OCI-LY7 (cell line): Measurements from ENCODE around the gene CXCL16.

Experiments used
- CTCF ChIP-seq: fragments of 200-600 bp; sonication (generic); conservative IDR thresholded peaks from 2 replicates; pipeline ENCODE4 v1.5.1; 2014; ENCODE audit warnings: mild to moderate bottlenecking, antibody characterized with exemption, low read length, moderate library complexity, mixed read lengths
- EZH2phosphoT487 ChIP-seq: fragments of 200-600 bp; sonication (generic); IDR thresholded peaks from 2 replicates; pipeline ENCODE4 v1.6.1; 2018; ENCODE audit warnings: low read depth, borderline replicate concordance, mild to moderate bottlenecking, mixed run types, antibody characterized with exemption, low read length, moderate library complexity, mixed read lengths

GRCh38 chr17:4764595-4764994 is 24.9 kb upstream of the CXCL16 start:
- TF ChIP-seq CTCF: no peak
- no peak for TF ChIP-seq EZH2phosphoT487
